Right hindlimb (tissue), 1 donor: Measurements from ENCODE around the gene CLCN2.

Source experiments
- DNase-seq: peaks from one replicate; pipeline ENCODE4 v3.0.0-alpha.2; 2018

Gene CLCN2

GRCh38 chr3:184359610-184360009 is 1.8 kb downstream of the CLCN2 start:
- no peak for DNase-seq

- DNase-seq: no peak
These were observed 2.5 kb downstream of the CLCN2 start for GRCh38 chr3:184358921-184359350.

GRCh38 chr3:184358124-184358767 is 3.2 kb downstream of the CLCN2 start:
- no peak for DNase-seq

- DNase-seq: no peak
These were observed 3.9 kb downstream of the CLCN2 start for GRCh38 chr3:184357248-184358123.

- DNase-seq: no peak
These were observed 6.0 kb downstream of the CLCN2 start for GRCh38 chr3:184355261-184356040.

GRCh38 chr3:184354754-184355153 is 6.7 kb downstream of the CLCN2 start:
- no peak for DNase-seq

GRCh38 chr3:184354121-184354728 is 7.2 kb downstream of the CLCN2 start:
- DNase-seq: no peak

GRCh38 chr3:184353546-184353941 is 7.9 kb downstream of the CLCN2 start:
- DNase-seq: no peak

GRCh38 chr3:184352897-184353545 is 8.4 kb downstream of the CLCN2 start:
- DNase-seq: no peak

- DNase-seq: no peak
These were observed 9.1 kb downstream of the CLCN2 start for GRCh38 chr3:184352149-184352785.

GRCh38 chr3:184351511-184352148 is 9.8 kb downstream of the CLCN2 start:
- no peak for DNase-seq

GRCh38 chr3:184350618-184351017 is 10.8 kb downstream of the CLCN2 start:
- no peak for DNase-seq

- no peak for DNase-seq
These were observed 11.6 kb downstream of the CLCN2 start for GRCh38 chr3:184349563-184350470.

- DNase-seq: no peak
These were observed 13.4 kb downstream of the CLCN2 start for GRCh38 chr3:184348057-184348382.

- DNase-seq: no peak
These were observed 13.9 kb downstream of the CLCN2 start for GRCh38 chr3:184347321-184348056.

GRCh38 chr3:184346480-184347190 is 14.8 kb downstream of the CLCN2 start:
- DNase-seq: no peak

GRCh38 chr3:184345317-184346144 is 15.9 kb downstream of the CLCN2 start:
- peak; percentile 55 for DNase-seq
